Medulla oblongata (tissue), 1 donor: ENCODE results near the gene ZFPM1.

Experiments used
- DNase-seq: peaks from one replicate; pipeline ENCODE4 v3.0.0-alpha.2; 2015; ENCODE audit errors: extremely low spot score

Gene ZFPM1

DNA sequence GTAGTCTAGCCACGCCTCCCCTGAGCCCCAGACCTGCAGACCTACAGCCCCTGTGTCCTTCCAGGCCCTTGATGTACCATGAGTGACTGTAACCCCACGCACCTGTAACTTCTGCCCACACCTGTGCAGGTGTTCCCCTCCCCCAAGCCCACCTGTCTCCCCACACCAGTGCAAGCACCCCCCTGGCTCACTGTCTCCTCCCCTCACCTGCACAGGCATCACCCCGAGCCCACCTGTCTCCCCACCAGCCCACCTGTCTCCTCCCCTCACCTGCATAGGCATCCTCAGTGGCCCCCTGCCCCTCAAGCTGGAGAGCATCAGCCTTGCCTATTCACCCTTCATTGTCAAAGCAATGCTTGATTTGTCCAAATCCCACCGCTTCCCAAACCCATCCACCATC lies 84.8 kb downstream of the ZFPM1 start:
- DNase-seq = no peak

DNA sequence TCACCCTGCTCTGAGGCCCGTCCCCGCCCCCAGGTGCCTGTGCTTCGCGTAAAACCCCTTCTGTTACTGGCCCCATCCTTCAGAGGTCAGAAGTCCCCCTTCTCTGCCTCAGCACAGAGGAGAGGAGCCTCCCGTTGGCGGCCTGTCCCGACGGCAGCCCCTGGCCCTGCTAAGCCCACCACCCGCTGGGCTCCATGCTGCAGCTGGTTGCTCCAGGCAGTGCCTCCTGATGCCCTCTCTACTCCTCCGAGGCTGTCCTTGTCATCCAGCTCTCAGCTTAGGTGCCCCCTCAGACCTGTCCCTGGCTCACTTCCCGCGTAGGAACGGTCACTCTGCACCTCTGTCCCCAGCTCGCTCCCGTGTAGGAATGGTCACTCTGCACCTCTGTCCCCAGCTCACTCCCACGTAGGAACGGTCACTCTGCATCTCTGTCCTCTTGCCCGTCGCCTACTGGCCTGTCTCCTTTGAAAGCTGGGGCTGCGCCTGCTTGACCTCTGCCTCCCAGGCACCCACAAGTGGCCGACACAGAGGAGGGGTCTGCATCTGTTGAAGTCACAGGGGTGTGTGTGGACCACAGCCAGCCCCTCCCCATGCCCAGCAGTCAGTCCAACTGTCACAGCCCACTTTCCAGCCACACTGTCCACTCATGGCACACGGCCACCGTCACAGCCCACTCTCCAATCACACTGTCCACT lies 85.4 kb downstream of the ZFPM1 start:
- DNase-seq = no peak

- no peak for DNase-seq
Measured at GRCh38 chr16:88539261-88539651, 86.2 kb downstream of the ZFPM1 start.

- no peak for DNase-seq
Measured at GRCh38 chr16:88539652-88540345, 86.7 kb downstream of the ZFPM1 start.

GRCh38 chr16:88540346-88540977 lies 87.4 kb downstream of the ZFPM1 start:
- no peak for DNase-seq

DNA sequence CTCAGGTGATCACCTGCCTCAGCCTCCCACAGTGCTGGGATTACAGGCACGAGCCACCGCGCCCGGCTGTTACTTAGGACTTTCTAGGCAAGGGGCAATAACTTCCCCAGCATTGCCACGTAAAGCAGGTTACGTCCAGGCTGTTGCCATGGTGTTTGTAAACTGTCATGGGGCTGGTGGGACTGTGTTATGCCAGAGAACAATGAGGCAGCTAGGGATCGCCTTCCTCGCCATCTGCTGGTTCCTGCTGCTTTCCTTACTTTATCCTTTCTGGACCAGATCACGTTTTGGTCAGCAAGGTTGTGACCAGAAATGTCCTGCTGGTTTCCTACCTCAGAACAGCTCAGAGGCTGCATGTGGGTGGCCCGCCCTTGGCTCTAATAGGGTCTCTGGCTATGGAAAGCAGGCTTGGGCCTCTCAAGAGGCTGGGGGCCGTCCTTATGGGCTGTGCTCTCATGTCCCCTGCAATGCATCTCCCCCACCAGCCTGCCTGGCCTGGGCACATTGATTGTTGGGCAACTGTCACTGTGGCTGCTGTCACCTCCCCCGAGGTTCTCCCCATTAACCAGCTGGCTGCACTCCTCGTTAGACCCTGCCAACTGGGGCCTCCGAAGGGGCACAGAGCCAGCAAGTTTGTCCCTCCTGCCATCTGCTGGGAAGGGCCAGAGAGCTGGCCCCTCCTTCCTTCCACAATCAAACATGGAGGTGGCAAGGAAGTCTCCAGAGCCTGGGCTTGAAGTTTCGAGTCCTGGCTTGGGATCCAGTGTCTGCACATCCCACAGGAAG lies 88.9 kb downstream of the ZFPM1 start:
- no peak for DNase-seq

GRCh38 chr16:88543230-88543813 lies 90.2 kb downstream of the ZFPM1 start:
- no peak for DNase-seq

DNA sequence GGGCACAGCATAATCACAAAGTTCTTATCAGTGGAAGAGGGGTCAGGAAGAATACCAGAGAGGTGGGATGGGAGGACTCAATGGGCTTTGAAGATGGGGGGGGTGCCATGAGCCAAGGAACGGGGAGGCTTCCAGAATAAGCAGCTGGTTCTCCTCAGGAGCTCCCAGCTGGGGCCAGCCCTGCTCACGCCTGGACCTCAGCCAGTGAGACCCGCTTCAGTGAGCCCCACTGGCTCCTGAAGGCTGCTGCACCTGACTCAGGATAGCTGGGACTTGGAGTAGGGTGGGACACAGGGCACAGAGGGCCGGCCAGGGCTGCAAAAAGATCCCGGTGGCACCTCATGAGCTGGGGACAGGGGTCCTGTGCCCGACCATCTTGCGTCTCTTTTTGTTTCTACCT lies 92.7 kb downstream of the ZFPM1 start:
- DNase-seq = no peak

DNA sequence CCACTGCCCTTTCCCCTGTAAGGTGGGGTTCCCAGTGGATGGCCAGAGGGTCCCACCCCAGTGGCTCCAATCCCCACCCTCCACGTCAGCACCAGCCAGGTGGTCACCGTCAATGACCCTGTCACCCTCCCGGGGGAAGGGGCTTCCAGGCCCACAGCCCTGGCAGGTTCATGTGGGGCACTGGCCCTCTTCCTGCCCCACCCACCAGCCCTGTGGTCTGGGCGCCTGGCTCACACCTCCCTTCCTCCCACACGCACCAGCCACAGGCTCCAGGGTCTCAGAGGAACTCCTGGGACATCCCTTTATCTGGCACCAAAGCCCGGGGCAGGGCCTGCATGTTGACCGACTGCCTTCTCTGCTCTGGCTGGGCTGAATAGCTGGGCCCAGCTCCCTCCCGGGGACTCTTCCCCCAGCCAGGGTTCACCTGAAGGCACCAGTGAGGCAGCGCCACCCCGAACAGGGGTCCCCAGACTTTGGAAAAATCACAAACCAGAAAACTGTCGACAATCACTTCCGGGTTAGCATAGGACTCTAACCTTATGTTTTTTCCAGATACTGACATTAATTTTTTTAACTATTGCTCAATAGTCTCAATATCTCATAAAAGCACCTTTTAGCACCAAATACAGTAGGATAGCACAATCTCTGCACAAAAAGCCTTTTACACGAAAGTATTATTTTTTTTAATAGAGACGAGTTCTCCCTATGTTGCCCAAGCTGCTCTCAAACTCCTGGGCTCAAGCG lies 95.2 kb downstream of the ZFPM1 start:
- DNase-seq = no peak

- no peak for DNase-seq
Measured at GRCh38 chr16:88548985-88549384, 95.9 kb downstream of the ZFPM1 start.

- no peak for DNase-seq
Measured at GRCh38 chr16:88549671-88550245, 96.7 kb downstream of the ZFPM1 start.

GRCh38 chr16:88550246-88550661 lies 97.2 kb downstream of the ZFPM1 start:
- DNase-seq = no peak

DNA sequence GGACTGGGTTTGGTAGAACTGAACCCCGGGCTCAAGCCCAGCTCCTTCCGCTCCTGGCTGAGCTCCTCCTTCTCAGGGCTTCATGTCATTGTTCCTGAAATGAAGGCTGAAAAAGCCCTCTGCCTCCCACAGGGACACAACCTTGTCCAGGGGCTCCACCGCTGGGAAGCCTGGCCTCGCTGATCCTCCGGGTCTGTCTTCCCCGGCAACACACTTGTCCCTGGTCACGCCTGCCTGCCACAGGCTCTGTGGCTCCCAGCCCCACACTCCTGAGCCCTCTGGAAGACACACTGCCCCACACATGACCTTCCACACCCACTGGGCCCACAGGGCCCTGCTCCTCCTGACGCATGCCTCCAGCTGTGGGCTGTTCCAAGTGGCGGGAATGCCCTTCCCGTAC lies 99.1 kb downstream of the ZFPM1 start:
- DNase-seq = no peak

GRCh38 chr16:88552815-88553214 lies 99.7 kb downstream of the ZFPM1 start:
- no peak for DNase-seq

DNA sequence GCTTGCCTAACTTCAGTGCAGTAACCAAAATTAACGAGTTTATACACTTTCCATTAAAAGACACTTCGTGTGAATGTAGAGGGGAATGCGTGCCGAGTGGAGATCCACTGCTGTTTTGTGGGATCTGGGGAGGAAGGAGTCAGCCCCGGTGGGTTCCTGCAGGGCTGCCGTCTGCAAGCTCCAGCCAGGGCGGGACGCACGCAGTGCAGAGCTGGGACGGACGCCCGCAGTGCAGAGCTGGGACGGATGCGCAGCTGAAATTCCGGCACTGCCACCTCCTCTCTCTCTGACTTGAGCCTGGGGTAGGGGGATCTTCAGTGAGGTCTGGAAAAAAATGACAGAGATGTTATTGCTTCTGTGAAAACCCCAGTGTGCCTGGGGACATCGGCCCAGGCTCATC lies 100.7 kb downstream of the ZFPM1 start:
- no peak for DNase-seq

GRCh38 chr16:88554711-88555264 lies 101.7 kb downstream of the ZFPM1 start:
- no peak for DNase-seq

GRCh38 chr16:88556294-88556988 lies 103.4 kb downstream of the ZFPM1 start:
- DNase-seq = no peak

DNA sequence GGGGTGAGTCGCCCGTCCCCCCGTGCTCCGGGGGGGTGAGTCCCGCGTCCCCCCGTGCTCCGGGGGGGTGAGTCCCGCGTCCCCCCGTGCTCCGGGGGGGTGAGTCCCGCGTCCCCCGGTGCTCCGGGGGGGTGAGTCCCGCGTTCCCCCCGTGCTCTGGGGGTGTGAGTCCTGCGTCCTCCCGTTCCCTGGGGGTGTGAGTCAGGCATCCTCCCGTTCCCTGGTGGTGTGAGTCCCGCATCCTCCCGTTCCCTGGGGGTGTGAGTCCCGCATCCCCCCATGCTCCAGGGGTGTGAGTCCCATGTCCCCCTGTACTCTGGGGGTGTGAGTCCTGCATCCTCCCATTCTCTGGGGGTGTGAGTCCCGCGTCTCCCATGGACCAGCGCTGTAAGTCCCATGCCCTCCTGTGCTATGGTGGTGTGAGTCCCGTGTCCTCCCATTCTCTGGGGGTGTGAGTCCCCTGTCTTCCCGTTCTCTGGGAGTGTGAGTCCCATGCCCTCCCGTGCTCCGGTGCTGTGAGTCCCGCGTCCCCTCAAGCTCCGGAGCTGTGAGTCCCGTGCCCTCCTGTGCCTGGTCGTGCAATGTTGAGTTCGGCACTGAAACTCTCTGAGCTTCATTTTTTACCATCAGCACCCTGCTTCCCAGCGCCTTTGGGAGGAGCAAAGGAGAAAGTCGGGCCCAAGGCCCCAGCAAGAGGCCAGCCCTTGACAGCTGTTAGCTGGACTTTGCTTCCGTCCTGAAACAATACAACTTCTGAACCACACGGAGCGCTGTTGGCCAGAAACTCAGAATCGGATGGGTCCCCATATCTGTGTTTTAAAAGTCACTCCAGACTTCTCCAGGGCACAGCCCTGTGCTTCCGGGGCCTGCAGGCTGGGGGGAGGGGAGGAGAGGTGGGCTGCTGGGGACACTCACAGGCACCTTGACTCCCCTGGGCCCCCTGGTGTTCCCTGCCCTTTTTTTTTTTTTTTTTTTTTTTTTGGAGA lies 105.7 kb downstream of the ZFPM1 start:
- peak; percentile 56 for DNase-seq
